AG10803 (cell line): ENCODE results near the gene PEX14.

ENCODE experiments used
- DNase-seq: peaks from one replicate; pipeline ENCODE4 v3.0.0; 2010; ENCODE audit warnings: low read depth
- H3K4me3 ChIP-seq: 2 replicates; pipeline ENCODE4 v1.5.1; 2011; ENCODE audit warnings: mild to moderate bottlenecking, low read length, control low read depth
- TF ChIP-seq, protein P1 (sequence below): conservative IDR thresholded peaks from 2 replicates; pipeline ENCODE4 v1.5.1; 2011; ENCODE audit warnings: mild to moderate bottlenecking, low read length, control low read depth, inconsistent platforms

Gene PEX14

DNA sequence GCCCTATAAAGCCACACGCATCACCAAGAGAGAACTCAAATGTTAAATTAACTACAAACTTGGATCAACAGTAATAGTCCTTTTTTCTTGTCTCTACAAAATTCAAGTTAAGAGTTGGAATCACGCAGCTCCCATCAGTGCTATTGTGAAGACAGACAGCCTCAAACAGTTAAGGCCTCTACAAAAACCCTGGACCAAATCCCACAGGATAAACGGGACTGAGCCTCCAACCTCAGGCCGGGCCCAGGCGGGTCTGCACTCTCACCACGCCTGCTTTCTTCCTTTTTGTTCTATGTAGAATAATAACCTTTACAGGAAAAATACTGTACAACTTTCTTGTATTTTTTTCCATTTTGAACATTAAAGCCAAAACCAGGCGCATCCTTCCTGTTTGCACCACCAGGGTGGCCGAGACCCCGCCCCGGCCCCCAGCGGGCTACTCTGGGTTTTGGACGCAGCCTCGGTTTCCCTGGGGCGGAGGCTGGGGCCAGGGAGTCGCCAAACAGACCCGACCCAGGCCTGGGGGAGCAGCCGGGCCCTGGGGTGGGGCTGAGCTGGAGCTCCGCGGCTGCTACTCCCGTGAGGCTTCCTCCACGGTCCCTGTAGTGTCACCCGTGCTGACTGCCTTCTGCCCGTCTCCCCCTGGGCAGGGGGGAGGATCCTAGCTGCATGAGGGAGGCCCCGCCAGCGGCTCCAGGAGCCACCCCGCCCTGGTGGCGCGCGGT is 163.2 kb downstream of the PEX14 start:
- no peak for DNase-seq
- TF ChIP-seq, protein P1, sequence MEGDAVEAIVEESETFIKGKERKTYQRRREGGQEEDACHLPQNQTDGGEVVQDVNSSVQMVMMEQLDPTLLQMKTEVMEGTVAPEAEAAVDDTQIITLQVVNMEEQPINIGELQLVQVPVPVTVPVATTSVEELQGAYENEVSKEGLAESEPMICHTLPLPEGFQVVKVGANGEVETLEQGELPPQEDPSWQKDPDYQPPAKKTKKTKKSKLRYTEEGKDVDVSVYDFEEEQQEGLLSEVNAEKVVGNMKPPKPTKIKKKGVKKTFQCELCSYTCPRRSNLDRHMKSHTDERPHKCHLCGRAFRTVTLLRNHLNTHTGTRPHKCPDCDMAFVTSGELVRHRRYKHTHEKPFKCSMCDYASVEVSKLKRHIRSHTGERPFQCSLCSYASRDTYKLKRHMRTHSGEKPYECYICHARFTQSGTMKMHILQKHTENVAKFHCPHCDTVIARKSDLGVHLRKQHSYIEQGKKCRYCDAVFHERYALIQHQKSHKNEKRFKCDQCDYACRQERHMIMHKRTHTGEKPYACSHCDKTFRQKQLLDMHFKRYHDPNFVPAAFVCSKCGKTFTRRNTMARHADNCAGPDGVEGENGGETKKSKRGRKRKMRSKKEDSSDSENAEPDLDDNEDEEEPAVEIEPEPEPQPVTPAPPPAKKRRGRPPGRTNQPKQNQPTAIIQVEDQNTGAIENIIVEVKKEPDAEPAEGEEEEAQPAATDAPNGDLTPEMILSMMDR: no peak
- H3K4me3 ChIP-seq: no peak overlapping the region

DNA sequence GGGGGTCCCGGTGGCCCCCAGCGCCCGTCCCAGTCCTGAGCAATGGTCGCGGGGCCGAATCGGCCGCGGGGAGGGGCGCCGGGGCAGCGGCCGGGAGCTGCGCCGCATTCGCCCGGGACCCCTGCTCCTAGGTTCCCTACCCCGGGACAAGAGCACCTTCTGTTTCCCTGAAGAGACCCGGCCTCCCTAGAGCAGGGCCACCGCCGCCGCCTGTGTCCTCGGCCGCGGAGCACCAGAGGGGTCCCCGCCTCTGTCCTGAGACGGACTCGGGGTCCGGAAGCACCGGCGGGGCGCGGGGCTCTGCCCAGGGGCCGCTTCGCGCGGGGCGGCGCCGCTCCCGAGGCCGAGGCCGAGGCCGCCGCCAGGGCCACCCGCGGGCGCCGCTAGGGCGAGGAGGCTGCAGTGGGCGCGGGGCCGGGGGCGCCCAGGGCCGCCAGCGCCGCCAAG is 163.8 kb downstream of the PEX14 start:
- no peak for DNase-seq
- TF ChIP-seq, protein P1: no peak
- H3K4me3 ChIP-seq: no peak overlapping the region

DNA sequence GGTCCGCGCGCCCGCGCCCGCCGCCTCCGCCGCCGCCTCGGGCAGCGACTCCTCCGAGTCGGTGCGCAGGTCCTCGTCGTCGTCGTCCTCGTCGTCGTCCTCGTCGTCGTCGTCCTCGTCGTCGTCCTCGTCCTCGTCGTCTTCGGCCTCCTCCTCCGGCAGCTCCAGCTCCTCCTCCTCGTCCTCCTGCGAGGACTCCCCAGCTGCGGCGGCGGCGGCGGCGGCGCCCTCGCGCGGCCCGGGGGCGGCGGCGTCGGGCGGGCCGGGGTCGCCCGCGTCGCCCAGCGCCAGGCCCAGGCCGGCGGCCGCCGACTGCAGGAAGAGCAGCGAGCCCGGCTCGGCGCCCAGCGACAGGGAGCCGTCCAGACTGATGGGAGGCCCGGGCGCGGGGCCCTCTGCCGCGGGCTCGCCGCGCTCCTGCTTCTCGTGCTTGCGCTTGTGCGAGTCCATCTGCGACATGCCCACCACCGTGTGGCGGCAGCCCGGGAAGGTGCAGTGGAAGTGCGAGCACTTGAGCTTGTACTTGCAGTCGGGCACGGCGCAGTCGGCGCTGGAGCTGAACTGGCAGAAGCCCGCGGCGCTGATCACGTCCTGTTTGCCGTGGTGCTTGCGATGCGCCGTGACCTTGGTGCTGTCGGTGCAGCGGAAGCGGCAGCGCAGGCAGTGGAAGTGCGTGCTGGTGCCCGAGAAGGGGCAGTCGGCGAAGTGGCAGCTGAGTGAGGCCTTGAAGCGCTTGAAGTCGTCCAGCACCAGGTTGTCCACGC is 164.4 kb downstream of the PEX14 start:
- TF ChIP-seq, protein P1: no peak
- no peak for DNase-seq
- no peak overlapping the region for H3K4me3 ChIP-seq

DNA sequence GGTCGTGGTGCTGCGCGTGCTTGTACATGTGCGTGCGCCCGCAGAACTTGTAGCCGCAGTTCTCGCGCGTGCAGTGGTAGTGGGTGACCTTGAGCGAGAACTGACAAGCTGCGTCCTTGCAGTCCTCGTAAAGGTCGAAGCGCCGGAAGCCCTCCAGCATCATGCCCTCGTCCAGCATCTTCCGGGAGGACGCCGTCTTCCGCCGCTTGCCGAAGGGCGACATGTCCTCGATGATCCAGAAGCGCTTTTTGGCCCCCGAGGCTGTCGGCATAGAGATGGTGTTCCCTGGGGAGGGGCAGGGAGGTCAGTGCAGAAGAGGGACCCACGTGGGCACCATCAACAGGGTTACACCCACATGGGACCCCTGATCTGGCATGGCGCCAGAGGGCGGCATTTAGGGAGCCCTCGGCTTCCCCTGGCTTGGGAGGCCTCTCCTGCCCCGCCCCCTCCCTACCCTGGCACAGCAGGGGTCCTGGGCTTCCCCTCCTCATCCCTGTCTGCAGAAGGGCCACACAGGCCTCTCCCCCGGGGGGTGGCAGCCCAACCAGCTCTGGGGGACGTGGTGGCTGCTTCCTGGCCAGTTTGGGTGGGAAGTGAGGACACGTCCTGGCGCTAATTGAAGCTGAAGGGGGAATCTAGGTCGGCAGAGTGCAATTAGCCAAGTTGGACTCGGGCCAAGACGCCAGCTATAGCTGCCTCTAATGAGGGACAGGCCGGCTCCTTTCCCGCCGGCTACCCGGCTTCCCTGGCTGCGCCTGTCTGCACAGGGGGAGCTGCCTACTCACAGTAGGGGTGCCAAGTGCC is 165.2 kb downstream of the PEX14 start:
- H3K4me3 ChIP-seq: no peak overlapping the region
- DNase-seq: no peak
- TF ChIP-seq, protein P1: no peak

DNA sequence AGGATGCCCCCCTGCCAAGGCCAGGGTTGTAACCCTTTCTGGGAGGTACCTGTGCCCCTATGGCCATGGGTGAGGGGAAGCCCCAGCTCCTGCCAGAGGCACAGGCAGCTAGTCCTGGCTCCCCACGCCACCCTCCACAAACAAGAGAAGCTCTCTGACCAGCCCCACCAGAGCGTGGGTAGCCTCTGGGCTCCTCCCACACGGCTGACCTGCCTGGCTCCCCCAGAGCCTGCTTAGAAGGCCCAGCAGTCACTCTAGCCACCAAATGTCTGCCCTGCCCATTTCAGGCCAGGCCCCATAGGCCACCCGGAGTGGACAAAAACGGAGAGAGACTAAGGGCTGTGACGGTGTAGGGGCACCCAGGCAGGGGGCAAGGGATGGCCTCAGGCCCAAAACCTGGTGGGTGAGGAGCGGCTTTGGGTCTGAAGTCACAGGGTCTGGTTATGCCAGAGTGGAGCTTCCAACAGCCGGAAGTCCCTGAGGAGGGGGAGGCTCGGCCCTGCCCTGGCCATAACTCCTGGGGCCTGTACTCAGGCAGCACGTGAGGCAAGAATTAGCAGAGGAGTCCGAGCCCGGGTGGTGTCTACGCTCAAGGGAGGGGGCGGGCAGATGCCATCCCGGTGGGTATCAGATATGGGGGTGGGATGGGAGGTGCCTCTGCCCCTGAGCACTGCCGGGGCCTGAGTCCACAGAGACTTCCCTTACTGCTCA is 166.2 kb downstream of the PEX14 start:
- TF ChIP-seq, protein P1: no peak
- DNase-seq: no peak
- no peak overlapping the region for H3K4me3 ChIP-seq

DNA sequence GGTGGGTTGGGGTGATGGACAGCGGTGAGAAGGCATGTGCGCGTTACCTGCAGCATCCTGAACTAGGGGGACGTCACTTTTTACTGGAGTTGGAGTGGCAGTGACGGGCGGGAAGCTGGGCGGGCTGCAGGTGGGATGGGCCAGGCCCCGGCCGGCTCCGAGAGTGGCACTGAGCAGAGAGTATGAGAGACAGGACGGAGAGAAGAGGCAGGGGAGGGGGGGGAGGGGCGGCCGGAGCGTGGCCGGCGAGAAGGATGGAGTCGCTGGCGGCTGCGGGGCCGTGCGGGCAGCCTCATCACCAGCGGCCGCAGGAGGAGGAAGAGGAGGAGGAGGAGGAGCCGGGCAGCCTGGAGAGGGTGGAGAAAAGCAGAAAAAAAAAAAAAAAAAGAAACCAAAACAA is 167.2 kb downstream of the PEX14 start:
- no peak overlapping the region for H3K4me3 ChIP-seq
- TF ChIP-seq, protein P1: no peak
- DNase-seq: no peak
